ENCODE results near the gene FBXW12.

GRCh38 chr3:48344867-48345507, 27.0 kb upstream of the FBXW12 start:
- TF ChIP-seq CTCF (IDR thresholded peaks at IDR 0.05; ENCODE audit: low read depth, low read length) (no peak), EZH2phosphoT487 (IDR thresholded peaks at IDR 0.05; ENCODE audit: low read depth) (no peak)

All from OCI-LY3 (cell line).